Activated CD8-positive, alpha-beta memory T cell treated with anti-CD3 and anti-CD28 coated beads, Interleukin-2, amount 50 U/mL, for 24 hours (primary cell): ENCODE results near the gene SLC1A1.
"Not testable (repeated sequence)": the region's sequence is repeated elsewhere in the genome, so short reads cannot be mapped to it uniquely, and the experiment has no call there.

ENCODE experiments used
- DNase-seq: peaks from one replicate; pipeline ENCODE4 v3.0.0-alpha.2; 2020; ENCODE audit errors: extremely low read depth

The SLC1A1 gene

GRCh38 chr9:4541856-4542255 is 51.6 kb downstream of the SLC1A1 start:
- DNase-seq = no peak

GRCh38 chr9:4544714-4545113 is 54.4 kb downstream of the SLC1A1 start:
- DNase-seq = not testable (repeated sequence)

GRCh38 chr9:4547016-4547415 is 56.7 kb downstream of the SLC1A1 start:
- no peak for DNase-seq

GRCh38 chr9:4548811-4549725 is 58.8 kb downstream of the SLC1A1 start:
- DNase-seq = no peak

- DNase-seq = no peak
Observed at GRCh38 chr9:4549751-4550295, 59.6 kb downstream of the SLC1A1 start.

- DNase-seq = no peak
Observed at GRCh38 chr9:4550777-4551484, 60.7 kb downstream of the SLC1A1 start.

GRCh38 chr9:4553951-4554381 is 63.7 kb downstream of the SLC1A1 start:
- no peak for DNase-seq

- DNase-seq = no peak
Observed at GRCh38 chr9:4555236-4555635, 65.0 kb downstream of the SLC1A1 start.

GRCh38 chr9:4558371-4558998 is 68.2 kb downstream of the SLC1A1 start:
- no peak for DNase-seq

- DNase-seq = no peak
Observed at GRCh38 chr9:4559261-4560182, 69.3 kb downstream of the SLC1A1 start.

GRCh38 chr9:4563105-4563504 is 72.8 kb downstream of the SLC1A1 start:
- DNase-seq = no peak

- DNase-seq = no peak
Observed at GRCh38 chr9:4566806-4567205, 76.5 kb downstream of the SLC1A1 start.

GRCh38 chr9:4567601-4568000 is 77.3 kb downstream of the SLC1A1 start:
- DNase-seq = no peak

GRCh38 chr9:4569101-4569500 is 78.8 kb downstream of the SLC1A1 start:
- no peak for DNase-seq

- DNase-seq = no peak
Observed at GRCh38 chr9:4572184-4572826, 82.0 kb downstream of the SLC1A1 start.

- DNase-seq = no peak
Observed at GRCh38 chr9:4573176-4573575, 82.9 kb downstream of the SLC1A1 start.

- no peak for DNase-seq
Observed at GRCh38 chr9:4573634-4574389, 83.5 kb downstream of the SLC1A1 start.

- no peak for DNase-seq
Observed at GRCh38 chr9:4574657-4575243, 84.5 kb downstream of the SLC1A1 start.

GRCh38 chr9:4575997-4576396 is 85.7 kb downstream of the SLC1A1 start:
- no peak for DNase-seq
